ENCODE data around the gene CDH19.
"Not testable (repeated sequence)": the region's sequence is repeated elsewhere in the genome, so short reads cannot be mapped to it uniquely, and the experiment has no call there.

The CDH19 gene

DNA sequence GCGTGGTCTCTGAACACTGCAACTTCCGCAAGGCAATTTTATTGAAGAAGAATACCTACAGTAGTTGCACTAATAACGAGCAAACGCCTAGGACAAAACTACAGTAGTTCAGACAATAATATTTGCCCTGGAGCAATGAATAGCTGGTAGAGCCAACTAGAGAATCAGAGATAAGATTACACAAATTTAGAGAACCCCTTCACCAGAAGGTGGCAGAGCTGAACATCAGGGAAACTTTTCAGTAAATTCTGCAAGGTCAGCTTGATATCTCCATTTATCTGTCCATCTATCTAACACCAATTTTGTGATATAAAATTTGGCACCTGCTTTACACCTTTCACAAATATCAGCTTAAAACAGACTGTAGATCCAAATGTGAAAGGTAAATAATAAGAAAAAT lies 43.8 kb downstream of the CDH19 start:
- DNase-seq, result no peak

- no peak for DNase-seq
Observed at GRCh38 chr18:66558773-66559172, 45.1 kb downstream of the CDH19 start.

- DNase-seq, result no peak
Observed at GRCh38 chr18:66557091-66557490, 46.8 kb downstream of the CDH19 start.

GRCh38 chr18:66555585-66555984 lies 48.3 kb downstream of the CDH19 start:
- no peak for DNase-seq

DNA sequence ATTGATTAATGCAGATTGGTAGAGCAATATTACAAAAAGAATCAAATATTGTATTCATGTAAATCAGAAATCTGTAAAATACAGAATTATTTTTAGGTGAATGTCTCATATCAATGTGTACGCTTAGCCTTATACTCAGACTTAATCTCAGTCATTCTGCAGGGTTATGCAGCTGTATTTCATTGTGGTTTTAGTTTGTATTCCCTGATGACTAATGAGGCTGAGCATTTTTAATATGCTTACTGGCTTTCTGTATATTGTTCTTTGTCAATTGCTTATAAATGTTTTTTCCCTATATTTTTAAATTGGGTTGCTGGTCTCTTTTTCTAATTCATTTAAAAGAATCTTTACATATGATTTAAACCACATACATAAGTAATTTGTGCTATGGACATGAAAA lies 50.1 kb downstream of the CDH19 start:
- no peak for DNase-seq

- no peak for DNase-seq
Observed at GRCh38 chr18:66550366-66550765, 53.5 kb downstream of the CDH19 start.

DNA sequence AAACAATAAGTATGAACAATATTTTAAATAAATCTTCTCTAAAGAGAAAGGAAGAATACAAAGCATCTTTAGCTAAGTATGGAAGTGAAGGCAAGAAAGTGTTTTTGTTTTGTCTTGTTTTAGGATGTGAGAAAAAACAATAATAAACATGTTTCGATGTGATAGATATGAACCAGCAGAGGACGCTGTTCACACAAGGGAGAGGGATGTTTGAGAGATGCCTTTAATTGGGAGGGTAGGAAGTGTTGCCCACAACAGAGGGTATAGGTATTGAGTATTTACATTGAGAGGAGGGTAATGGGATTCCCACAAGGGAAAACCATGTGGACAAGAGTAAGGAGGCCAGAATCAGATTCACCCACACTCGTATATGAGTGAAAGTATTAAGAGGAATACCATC lies 55.1 kb downstream of the CDH19 start:
- no peak for DNase-seq

DNA sequence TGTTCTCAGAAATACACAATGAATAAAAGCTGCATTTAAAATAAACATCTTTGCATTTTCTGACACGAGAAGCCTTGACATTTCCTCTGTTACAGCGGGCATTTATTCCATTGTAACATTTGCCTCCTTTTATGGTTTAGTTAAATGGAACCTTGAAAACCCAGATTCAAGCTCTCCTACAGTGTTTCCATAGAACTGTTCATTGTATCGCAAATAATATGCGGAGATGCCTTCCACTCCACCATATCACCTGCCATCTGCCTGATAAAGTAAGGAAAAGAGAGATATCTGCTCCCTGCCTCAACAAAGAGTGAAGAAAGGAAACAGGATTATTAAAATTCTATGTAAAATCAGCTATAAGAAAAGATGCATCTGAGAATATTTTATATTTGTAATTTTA lies 69.8 kb downstream of the CDH19 start:
- DNase-seq, result no peak

DNA sequence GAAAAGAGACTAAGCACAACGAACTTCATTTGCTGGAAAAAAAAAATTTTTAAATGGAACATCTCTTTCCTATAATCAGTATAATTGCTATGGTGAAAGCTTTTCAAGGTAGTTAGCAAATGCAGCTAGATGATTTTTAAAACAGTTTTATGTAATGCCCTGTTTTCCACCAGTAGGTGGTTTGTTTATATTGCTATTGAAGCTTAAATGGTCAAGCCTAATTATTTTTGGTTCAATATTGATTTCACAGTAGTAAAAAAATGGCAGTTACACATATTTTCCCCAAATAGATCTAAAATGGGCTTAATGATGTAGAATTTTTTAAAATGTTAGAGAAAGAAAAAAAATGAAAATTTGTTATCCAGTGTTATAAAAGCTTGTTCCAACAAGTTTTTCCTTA lies 70.2 kb downstream of the CDH19 start:
- DNase-seq, result no peak

GRCh38 chr18:66523219-66523991 lies 80.5 kb downstream of the CDH19 start:
- no peak for DNase-seq

- DNase-seq, result no peak
Observed at GRCh38 chr18:66513996-66514395, 89.9 kb downstream of the CDH19 start.

DNA sequence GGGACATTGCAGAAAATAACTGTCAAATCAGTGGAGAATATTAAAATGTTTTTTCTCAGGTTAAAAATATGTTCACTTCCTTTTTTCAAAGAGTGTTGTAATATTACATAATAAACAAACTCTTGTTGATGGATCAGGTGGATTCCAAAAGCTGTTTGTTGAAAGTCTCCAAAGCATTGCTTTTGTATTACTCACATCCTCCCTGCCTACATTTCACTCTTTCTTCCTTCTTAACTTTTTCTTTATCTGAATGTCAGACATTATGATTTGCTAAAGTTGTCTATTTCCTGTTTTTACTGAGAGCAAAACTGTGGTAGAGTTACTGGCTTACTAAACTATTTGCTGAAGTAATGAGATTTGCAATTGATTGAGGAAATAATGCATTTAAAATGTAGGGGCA lies 92.1 kb downstream of the CDH19 start:
- no peak for DNase-seq

- DNase-seq, result no peak
Observed at GRCh38 chr18:66511289-66511688, 92.6 kb downstream of the CDH19 start.

DNA sequence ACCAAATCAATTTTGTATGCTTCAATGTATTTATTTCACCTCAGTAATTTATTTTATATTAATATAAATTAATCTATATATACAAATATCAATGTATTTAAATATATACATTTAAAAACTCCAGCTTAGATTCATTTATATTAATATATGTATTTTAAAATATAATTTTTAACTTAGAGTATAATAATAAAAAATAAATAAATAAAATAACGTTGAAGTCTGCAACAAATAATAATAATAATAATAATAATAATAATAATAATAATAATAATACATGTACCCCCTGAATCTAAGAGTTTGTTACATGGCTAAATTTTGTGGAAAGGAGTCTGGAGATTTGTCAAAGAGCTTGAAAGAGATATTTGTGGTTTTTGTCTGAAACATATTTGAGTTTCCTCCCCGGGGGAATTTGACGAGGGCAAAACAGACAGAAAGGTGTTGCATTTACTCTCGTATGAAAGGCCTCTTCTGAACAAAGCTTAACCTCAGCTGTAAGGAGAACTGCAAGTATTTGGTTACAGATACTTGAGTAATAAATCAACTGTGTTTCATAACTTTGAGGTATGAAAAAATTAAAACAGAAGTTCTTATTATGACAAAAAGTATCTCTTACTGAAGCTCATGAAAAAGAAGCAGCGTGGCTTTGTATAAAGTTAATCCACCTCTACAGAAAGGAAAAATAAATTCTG lies 93.4 kb downstream of the CDH19 start:
- no peak for DNase-seq

DNA sequence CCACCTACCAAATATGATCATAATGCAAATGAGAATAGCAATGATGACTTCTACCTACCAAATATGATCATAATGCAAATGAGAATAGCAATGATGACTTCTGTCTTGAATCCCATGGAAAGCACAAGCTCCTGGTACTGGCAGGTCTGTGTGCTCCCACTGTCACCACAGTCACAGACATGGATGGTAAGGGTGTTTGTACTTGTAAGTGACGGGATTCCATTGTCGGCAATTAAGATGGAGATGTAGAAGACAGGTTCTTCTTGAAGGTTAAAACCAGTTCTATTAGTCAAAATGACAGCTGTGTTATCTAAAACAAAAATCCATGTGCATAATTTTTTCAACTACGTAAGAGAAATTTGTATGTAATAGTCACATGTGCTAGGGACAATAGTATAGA lies 95.0 kb downstream of the CDH19 start:
- no peak for DNase-seq

DNA sequence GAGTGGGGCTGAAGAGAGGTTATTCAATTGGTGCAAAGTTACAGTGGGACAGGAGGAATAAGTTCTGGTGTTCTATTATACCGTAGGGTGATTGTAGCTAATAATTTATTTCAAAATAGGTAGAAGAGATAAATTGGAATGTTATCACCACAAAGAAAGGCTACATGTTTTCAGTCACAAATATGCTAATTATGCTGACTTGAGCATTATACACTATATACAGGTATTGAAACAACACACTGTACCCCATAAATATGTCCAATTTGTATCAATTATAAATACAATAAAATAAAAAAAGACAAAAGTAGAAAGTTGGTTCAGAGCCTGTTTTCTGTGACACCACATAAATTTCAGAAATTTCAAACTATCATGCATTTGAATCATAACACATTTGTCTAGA lies 97.7 kb downstream of the CDH19 start:
- no peak for DNase-seq

DNA sequence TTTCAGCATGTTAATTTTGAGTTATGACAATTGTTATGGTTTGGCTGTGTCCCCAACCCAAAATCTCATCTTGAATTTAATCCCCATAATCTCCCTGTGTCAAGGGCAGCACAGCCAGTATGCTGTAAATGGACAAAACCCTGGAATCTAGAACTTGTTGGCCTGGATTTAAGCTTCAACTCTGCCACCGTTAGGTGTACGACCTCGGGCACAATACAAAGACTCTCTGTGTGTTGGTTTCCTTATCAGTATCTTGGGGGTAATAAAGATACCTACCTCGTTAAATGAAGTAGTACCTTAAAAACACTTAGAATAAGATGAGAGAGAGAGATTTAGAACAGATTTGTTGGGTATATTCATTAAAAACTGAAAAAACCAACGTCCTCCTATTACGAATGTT lies 106.5 kb downstream of the CDH19 start:
- DNase-seq, result no peak

- DNase-seq, result no peak
Observed at GRCh38 chr18:66495844-66496243, 108.0 kb downstream of the CDH19 start.

GRCh38 chr18:66473882-66474281 lies 130.0 kb downstream of the CDH19 start:
- DNase-seq, result no peak

- DNase-seq, result not testable (repeated sequence)
Observed at GRCh38 chr18:66466184-66466583, 137.7 kb downstream of the CDH19 start.

GRCh38 chr18:66461344-66461743 lies 142.5 kb downstream of the CDH19 start:
- no peak for DNase-seq

DNA sequence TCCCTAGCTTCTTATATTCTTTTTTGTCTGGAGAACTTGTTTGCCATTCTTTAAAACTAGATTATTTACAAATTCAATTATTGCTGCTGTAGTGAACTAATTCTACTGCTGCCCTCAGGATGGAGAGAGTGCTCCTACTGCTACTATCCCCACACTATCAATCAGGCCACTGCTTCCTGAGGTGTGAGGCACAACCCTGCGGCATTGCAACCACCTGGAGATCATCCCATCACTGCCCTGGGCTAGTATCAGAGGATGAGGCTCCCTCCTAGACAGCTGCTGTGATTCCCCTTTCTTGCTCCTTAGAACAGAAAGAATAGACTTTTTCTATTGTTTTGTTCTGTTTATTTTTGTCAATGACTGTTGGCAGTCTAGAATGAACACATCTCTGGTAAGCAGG lies 146.6 kb downstream of the CDH19 start:
- no peak for DNase-seq
